HCT116 (cell line): ENCODE results near the gene WDR20. TPM values are rescaled to one million over a fixed set of nuclear protein-coding genes. Genes with fewer than 3 reads are reported as not detected.
"Not testable (repeated sequence)": the region's sequence is repeated elsewhere in the genome, so short reads cannot be mapped to it uniquely, and the experiment has no call there.

ENCODE experiments used
- ATAC-seq: fragments of 200-7000 bp; cut with Tn5 transposase; 2 replicates; pipeline ENCODE4 v1.9.1; 2020; ENCODE audit warnings: mild to moderate bottlenecking, moderate library complexity
- BruUV-seq: library from RNA; stranded (reverse); fragments of 400-500 nt; replicated peaks from 2 replicates; lab custom pipeline; 2021; lab: Mats Ljungman, UMichigan
- CTCF ChIA-PET: fragments of 300-600 bp; sonication (Branson Sonifier 250); formaldehyde crosslinking; loops from one replicate; lab custom pipeline; 2021; ENCODE audit warnings: antibody characterized with exemption; lab: Charles Lee
- POLR2A ChIA-PET: fragments of 300-600, 350-600 bp; sonication (Branson Sonifier 250); formaldehyde crosslinking; loops from one replicate; lab custom pipeline; 2021; ENCODE audit warnings: antibody characterized with exemption; lab: Charles Lee
- RAD21 ChIA-PET, 2 experiments: fragments of 300-600 bp; sonication (Branson Sonifier 250); formaldehyde crosslinking; loops; one replicate each; lab custom pipeline; 2023; ENCODE audit warnings: low total read pairs in 2 of 2; ENCODE audit not compliant: uncharacterized antibody in 2 of 2, unreplicated experiment in 2 of 2, low non-redundant PET in 1 of 2; lab: Charles Lee
- DNase-seq: peaks from one replicate; pipeline ENCODE4 v3.0.0-alpha.2; 2010; ENCODE audit warnings: low read depth, low spot score
- H2AFZ ChIP-seq: fragments of 200-600 bp; shearing (Covaris generic), sonication (generic); 2 replicates; pipeline ENCODE4 v1.6.1; 2017; ENCODE audit warnings: low read depth, mixed run types, mixed read lengths, antibody characterized with exemption, low read length; ENCODE audit not compliant: poor library complexity, severe bottlenecking
- H3K27ac ChIP-seq: 2 replicates; pipeline ENCODE4 v1.5.1; 2012; ENCODE audit warnings: low read depth, low read length
- H3K27me3 ChIP-seq: fragments of 200-600 bp; sonication (generic); 2 replicates; pipeline ENCODE4 v1.6.1; 2016; ENCODE audit warnings: mixed run types, low read length, mixed read lengths; ENCODE audit not compliant: insufficient read depth
- H3K36me3 ChIP-seq, 2 experiments: fragments of 200-500 bp in 1 of 2; fragments of 200-600 bp in 1 of 2; sonication (Bioruptor generic) in 1 of 2; sonication (generic) in 1 of 2; 2 replicates each; pipeline versions ENCODE4 v1.5.1 to v1.6.1; 2014 to 2016; ENCODE audit warnings: low read length in 2 of 2, inconsistent platforms in 1 of 2, mixed read lengths in 1 of 2, mixed run types in 1 of 2; ENCODE audit not compliant: insufficient read depth in 2 of 2, control insufficient read depth in 1 of 2
- H3K4me1 ChIP-seq, 2 experiments: fragments of 200-600 bp in 1 of 2; sonication (generic) in 1 of 2; 2 replicates each; pipeline versions ENCODE4 v1.5.1 to v1.6.1; 2012 to 2017; ENCODE audit warnings: low read length in 2 of 2, inconsistent platforms in 1 of 2, mild to moderate bottlenecking in 1 of 2, mixed read lengths in 1 of 2, mixed run types in 1 of 2, moderate library complexity in 1 of 2; ENCODE audit not compliant: insufficient read depth in 2 of 2, control insufficient read depth in 1 of 2
- H3K4me2 ChIP-seq: fragments of 200-600 bp; sonication (generic); 2 replicates; pipeline ENCODE4 v1.6.1; 2017; ENCODE audit warnings: mixed run types, low read length, mixed read lengths
- H3K4me3 ChIP-seq, 2 experiments: fragments of 200-600 bp in 1 of 2; sonication (generic) in 1 of 2; replicated peaks in 1 of 2; 2 replicates each; pipeline ENCODE4 v1.5.1; 2011 to 2016; ENCODE audit warnings: low read length in 2 of 2, control low read depth in 1 of 2, low read depth in 1 of 2, mild to moderate bottlenecking in 1 of 2, mixed read lengths in 1 of 2, mixed run types in 1 of 2
- H3K79me2 ChIP-seq: fragments of 200-600 bp; sonication (generic); 2 replicates; pipeline ENCODE4 v1.6.1; 2017; ENCODE audit warnings: mild to moderate bottlenecking, mixed run types, low read length, moderate library complexity, mixed read lengths; ENCODE audit not compliant: insufficient read depth
- H3K9ac ChIP-seq: fragments of 200-600 bp; sonication (generic); 2 replicates; pipeline ENCODE4 v1.6.1; 2016; ENCODE audit warnings: low read length, mixed read lengths
- H3K9me2 ChIP-seq: fragments of 200-600 bp; sonication (generic), shearing (Covaris generic); 2 replicates; pipeline ENCODE4 v1.6.1; 2017; ENCODE audit warnings: mixed run types, mild to moderate bottlenecking, moderate library complexity; ENCODE audit not compliant: insufficient read depth
- H3K9me3 ChIP-seq, 2 experiments: fragments of 200-500 bp in 1 of 2; fragments of 200-600 bp in 1 of 2; sonication (Bioruptor generic) in 1 of 2; sonication (generic) in 1 of 2; 2 replicates each; pipeline ENCODE4 v1.6.1; 2014 to 2017; ENCODE audit warnings: low read length in 2 of 2, mixed read lengths in 2 of 2, inconsistent platforms in 1 of 2, low read depth in 1 of 2, mild to moderate bottlenecking in 1 of 2, mixed run types in 1 of 2, moderate library complexity in 1 of 2; ENCODE audit not compliant: control insufficient read depth in 1 of 2, insufficient read depth in 1 of 2
- H4K20me1 ChIP-seq: fragments of 200-600 bp; sonication (generic), shearing (Covaris generic); 2 replicates; pipeline ENCODE4 v1.6.1; 2017; ENCODE audit warnings: mixed run types, mild to moderate bottlenecking, moderate library complexity; ENCODE audit not compliant: insufficient read depth
- EGR1 ChIP-seq: IDR thresholded peaks from 2 replicates; pipeline ENCODE4 v1.6.1; 2012; ENCODE audit warnings: low read depth
- ELF1 ChIP-seq: IDR thresholded peaks from 2 replicates; pipeline ENCODE4 v1.6.1; 2012; ENCODE audit warnings: low read depth, borderline replicate concordance
- FOSL1 ChIP-seq: IDR thresholded peaks from 2 replicates; pipeline ENCODE4 v1.6.1; 2012; ENCODE audit warnings: low read depth
- POLR2A ChIP-seq: IDR thresholded peaks from 2 replicates; pipeline ENCODE4 v1.7.0; 2011; ENCODE audit warnings: borderline replicate concordance; ENCODE audit not compliant: insufficient read depth, insufficient read length; ENCODE audit errors: extremely low read depth
- POLR2AphosphoS5 ChIP-seq: IDR thresholded peaks from 2 replicates; pipeline ENCODE4 v1.6.1; 2011; ENCODE audit warnings: mild to moderate bottlenecking, low read depth, low read length, moderate library complexity
- RAD21 ChIP-seq: IDR thresholded peaks from 2 replicates; pipeline ENCODE4 v1.6.1; 2012; ENCODE audit warnings: low read depth, mild to moderate bottlenecking
- SP1 ChIP-seq: IDR thresholded peaks from 2 replicates; pipeline ENCODE4 v1.6.1; 2012; ENCODE audit warnings: low read depth
- intact Hi-C: fragments of 100-400 bp; cut with micrococcal nuclease; formaldehyde crosslinking; loops from 2 replicates; pipeline ENCODE4 v1.10.0; 2022
- total RNA-seq: library from RNA; stranded (reverse); gene quantifications from one replicate; pipeline ENCODE4 v1.2.1, GENCODE V29; 2021; ENCODE audit not compliant: unreplicated experiment
- TF ChIP-seq, protein P1 (sequence below): IDR thresholded peaks from 2 replicates; pipeline ENCODE4 v1.6.1; 2012

The WDR20 gene
- total RNA-seq, 1 experiment from 2014 or later, result 21.1 TPM

DNA sequence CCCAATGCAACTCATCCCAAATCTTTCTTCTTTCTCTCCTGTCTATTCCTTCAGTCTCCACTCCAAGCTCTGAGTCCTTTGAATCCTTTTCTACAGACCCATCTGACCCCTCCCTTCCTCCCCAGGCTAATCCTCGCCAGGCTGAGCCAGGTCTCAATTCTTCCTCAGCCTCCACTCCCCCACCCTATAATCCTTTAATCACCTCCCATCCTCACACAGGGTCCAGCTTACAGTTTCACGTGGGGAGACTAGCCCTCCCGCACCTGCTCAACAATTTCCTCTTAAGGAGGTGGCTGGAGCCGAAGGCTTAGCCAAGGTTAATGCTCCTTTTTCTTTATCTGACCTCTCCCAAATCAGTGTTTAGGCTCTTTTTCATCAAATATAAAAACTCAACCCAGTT, 101.5 kb downstream of the WDR20 start:
- Histone ChIP-seq H4K20me1 (no peaks in the 10 kb centered on the region), H3K9me3 (no peaks in the 10 kb centered on the region), H3K27ac (no peak overlapping the region), H3K4me3 (no peak overlapping the region), H3K27me3 (no peaks in the 10 kb centered on the region), H3K4me1 (no peaks in the 10 kb centered on the region), H3K79me2 (no peaks in the 10 kb centered on the region), H3K9ac (no peak overlapping the region), H2AFZ (no peak overlapping the region), H3K36me3 (no peaks in the 10 kb centered on the region), H3K4me2 (no peak overlapping the region), H3K9me2 (no peaks in the 10 kb centered on the region)
- BruUV-seq, result no TSS peak
- no peak for ATAC-seq
- TF ChIP-seq POLR2AphosphoS5 (no peak), RAD21 (no peak)
- intact Hi-C loops, result no loop called here
- no peak for DNase-seq
- RAD21 ChIA-PET, result no interaction called here
- CTCF ChIA-PET, result no interaction called here
- POLR2A ChIA-PET, result no interaction called here

DNA sequence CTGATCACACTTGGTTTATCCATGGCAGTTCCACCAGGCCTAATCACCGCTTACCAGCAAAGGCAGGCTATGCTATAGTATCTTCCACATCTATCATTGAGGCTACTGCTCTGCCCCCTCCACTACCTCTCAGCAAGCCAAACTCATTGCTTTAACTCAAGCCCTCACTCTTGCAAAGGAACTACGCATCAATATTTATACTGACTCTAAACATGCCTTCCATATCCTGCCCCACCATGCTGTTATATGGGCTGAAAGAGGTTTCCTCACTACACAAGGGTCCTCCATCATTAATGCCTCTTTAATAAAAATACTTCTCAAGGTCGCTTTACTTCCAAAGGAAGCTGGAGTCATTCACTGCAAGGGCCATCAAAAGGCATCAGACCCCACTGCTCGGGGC, 104.1 kb downstream of the WDR20 start:
- CTCF ChIA-PET, H2AFZ ChIP-seq, H3K4me2 ChIP-seq, H4K20me1 ChIP-seq, intact Hi-C loops, H3K9ac ChIP-seq, ATAC-seq, H3K27ac ChIP-seq, H3K9me3 ChIP-seq, DNase-seq, H3K36me3 ChIP-seq, POLR2A ChIA-PET, H3K27me3 ChIP-seq, H3K4me1 ChIP-seq, H3K4me3 ChIP-seq, H3K79me2 ChIP-seq, H3K9me2 ChIP-seq, BruUV-seq, RAD21 ChIA-PET: not testable (repeated sequence)

DNA sequence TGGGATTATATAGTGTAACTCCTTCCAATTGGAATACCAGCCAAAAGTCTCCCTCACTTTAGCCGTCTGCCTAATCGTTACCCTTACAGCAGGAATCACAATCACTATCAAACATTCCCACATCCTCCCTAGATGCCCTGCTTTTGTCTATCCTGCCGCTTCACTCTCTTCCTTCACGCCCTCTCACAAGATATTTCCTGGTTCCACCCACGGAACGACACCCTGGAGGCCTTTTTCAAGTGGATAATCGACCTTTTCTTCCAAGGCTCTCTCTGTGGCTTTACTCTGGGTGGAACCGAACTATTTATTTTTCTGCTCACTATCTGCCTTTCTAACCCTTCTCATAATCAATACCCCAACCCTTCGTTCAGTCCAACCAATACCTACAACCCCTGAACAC, 106.4 kb downstream of the WDR20 start:
- Histone ChIP-seq H2AFZ (no peak overlapping the region), H4K20me1 (no peaks in the 10 kb centered on the region), H3K9ac (no peak overlapping the region), H3K4me3 (no peak overlapping the region), H3K27ac (no peak overlapping the region), H3K27me3 (no peaks in the 10 kb centered on the region), H3K4me1 (no peaks in the 10 kb centered on the region), H3K79me2 (no peaks in the 10 kb centered on the region), H3K36me3 (no peaks in the 10 kb centered on the region), H3K9me2 (no peaks in the 10 kb centered on the region), H3K4me2 (no peak overlapping the region), H3K9me3 (no peaks in the 10 kb centered on the region)
- ATAC-seq (no peak), DNase-seq (no peak)
- intact Hi-C loops, result no loop called here
- POLR2A ChIA-PET, result no interaction called here
- RAD21 ChIA-PET, result no interaction called here
- TF ChIP-seq, protein P1, sequence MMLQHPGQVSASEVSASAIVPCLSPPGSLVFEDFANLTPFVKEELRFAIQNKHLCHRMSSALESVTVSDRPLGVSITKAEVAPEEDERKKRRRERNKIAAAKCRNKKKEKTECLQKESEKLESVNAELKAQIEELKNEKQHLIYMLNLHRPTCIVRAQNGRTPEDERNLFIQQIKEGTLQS, result no peak
- TF ChIP-seq ELF1 (no peak), SP1 (no peak), FOSL1 (no peak), EGR1 (no peak), POLR2A (no peak), POLR2AphosphoS5 (no peak)
- CTCF ChIA-PET, result no interaction called here
- no TSS peak for BruUV-seq
